GM10266 (cell line): Measurements from ENCODE around the gene AKAP13.

Experiments
- DNase-seq: peaks from one replicate; pipeline ENCODE4 v3.0.0; 2012; ENCODE audit errors: extremely low spot score
- CTCF ChIP-seq: IDR thresholded peaks from 2 replicates; pipeline ENCODE4 v1.5.1; 2012; ENCODE audit warnings: mild to moderate bottlenecking, low read depth; ENCODE audit not compliant: control insufficient read depth, insufficient read depth; ENCODE audit errors: missing control alignments

Gene AKAP13

GRCh38 chr15:85414037-85414436 is 33.6 kb downstream of the AKAP13 start:
- no peak for TF ChIP-seq CTCF
- DNase-seq: no peak

DNA sequence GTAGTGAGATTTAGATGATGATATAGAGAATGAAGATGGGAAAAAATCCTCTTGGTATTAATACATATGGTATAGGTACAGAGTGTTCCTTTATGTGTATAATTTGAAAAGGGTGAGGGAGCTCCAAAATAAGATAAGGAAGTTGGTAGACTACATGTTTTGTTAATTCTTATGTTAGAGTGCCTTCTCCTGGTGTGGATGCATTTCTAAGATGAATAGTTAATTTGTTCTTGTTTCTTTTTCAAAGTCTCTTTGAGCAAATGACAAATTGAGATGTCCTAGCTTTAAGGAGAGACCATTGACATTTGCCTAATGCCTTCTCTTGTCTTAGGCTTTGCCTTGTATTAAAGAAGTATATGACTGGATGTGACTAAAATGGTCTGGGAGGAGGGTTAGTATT is 34.1 kb downstream of the AKAP13 start:
- DNase-seq: no peak
- TF ChIP-seq CTCF: peak; percentile 43

- peak; percentile 32 for TF ChIP-seq CTCF
- no peak for DNase-seq
These were observed 34.6 kb downstream of the AKAP13 start for GRCh38 chr15:85414991-85415390.

DNA sequence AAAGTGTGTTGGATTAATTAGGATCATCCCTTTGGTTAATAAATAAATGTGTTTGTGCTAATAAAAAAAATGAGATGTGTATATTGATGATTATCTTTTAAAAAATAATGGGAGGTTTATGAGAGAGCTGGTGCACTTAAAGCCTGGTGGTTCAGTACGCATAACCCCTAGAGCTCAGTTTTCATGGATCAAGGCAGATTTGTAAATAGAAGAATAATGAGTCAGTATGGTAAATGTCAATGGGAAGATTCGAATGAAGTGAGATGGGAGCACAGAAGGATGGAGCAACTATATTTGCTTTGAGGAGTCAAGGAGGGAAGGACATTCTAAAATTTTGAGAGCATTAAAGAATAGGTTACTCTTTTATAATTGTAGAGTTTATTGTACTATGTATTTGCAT is 35.4 kb downstream of the AKAP13 start:
- TF ChIP-seq CTCF: no peak
- no peak for DNase-seq

DNA sequence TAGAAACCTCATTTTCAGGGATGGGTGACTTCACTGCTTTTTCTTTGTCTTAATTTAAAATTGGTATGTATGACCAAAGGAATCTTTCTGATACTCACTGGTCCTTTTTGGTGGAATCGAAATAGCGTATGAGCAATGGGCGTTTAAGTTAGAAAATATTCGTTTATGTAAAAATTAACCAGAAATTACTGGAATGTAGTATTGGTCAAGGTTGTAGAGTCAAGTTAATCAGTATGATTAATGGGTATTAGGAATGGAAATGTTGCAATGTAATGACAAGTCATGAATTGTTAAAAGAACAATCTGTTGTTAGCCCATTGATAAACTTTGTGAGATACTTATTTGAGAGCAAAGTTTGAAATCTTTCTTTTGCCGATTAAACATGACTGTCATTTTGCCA is 36.9 kb downstream of the AKAP13 start:
- TF ChIP-seq CTCF: no peak
- no peak for DNase-seq

- DNase-seq: no peak
- TF ChIP-seq CTCF: no peak
These were observed 38.8 kb downstream of the AKAP13 start for GRCh38 chr15:85419161-85419560.

DNA sequence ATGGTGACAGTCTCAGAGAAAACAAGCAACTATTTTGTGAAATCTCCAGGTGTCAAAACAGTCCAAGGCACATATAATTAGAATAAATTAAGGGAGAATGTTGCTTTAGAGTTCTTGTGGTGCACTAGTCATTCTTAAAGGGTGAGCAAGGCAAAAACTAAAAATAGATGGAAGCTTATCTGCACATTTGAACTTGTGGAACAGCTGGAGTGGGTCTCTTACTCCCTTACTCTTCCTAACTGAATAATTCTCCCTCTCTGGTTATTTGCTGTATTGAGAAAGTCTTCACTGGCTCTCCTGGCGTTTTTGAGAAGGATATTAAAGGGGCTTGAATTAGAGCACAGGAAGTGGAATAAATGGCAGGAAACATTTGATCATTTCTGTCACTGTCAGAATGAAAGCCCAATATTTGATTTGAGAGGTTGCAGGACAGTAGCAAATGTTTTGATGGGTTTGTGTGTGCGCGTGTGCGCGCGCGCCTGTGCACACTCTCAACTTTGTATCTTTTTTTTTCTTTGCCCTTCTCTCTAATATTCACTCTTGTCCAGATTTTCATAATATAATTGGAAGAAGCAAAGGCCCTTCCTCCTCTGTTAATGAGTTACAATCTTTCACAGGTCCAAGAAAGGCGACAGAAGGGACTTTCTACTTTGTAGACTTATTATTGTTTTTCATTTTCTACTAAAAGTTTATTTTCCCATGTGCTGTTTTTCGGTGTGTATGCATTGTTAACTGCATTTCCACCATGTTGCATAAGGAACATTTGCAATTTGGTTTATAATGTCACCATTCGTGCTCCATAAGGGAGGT is 40.9 kb downstream of the AKAP13 start:
- TF ChIP-seq CTCF: no peak
- no peak for DNase-seq
